ENCODE results near the gene UBA5.
"Not testable (repeated sequence)": the region's sequence is repeated elsewhere in the genome, so short reads cannot be mapped to it uniquely, and the experiment has no call there.

The UBA5 gene

DNA sequence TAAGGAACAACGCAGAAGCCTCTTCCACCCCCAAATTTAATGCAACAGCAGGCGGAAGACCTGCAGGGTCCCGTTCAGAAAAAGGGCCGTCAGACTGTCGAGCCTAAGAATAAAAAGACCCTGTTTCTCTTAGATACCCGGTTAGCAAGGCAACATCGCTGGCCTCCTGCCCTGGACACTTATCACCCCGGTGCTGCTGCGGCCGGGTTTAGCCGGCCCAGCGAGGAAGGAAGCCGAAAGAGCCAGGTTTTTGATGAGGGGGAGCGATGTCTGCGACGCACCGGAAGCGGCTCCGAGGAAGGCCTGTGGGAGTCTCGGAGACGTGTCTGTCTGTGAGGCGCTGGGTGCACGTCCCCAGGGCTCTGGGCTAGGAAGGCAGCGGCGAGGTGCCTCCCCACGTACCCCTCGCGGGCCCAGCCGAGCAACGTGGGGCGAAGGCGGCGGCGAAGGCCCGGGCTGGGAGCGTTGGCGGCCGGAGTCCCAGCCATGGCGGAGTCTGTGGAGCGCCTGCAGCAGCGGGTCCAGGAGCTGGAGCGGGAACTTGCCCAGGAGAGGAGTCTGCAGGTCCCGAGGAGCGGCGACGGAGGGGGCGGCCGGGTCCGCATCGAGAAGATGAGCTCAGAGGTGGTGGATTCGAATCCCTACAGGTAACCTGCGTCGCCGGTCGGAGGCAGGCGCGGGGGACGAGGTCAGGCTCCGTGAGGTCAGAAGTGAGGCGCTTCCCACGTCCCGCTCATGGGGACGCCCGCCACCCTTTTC is at the start of gene UBA5:
TSS of gene UBA5 (plus strand) at position 278 of the 759 bp plus-strand sequence. CDS start at position 487, 209 bp downstream.
- peak in 1 of 2 experiments; percentile 49 for DNase-seq

DNA sequence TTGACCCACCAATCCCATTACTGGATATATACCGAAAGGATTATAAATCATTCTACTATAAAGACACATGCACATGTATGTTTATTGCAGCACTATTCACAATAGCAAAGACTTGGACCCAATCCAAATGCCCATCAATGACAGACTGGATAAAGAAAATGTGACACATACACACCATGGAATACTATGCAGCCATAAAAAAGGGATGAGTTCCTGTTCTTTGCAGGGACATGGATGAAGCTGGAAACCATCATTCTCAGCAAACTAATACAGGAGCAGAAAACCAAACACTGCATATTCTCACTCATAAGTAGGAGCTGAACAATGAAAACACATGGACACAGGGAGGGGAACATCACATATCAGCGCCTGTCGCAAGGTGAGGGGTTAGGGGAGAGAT is 44.8 kb upstream of the UBA5 start:
- not testable (repeated sequence) for DNase-seq

DNA sequence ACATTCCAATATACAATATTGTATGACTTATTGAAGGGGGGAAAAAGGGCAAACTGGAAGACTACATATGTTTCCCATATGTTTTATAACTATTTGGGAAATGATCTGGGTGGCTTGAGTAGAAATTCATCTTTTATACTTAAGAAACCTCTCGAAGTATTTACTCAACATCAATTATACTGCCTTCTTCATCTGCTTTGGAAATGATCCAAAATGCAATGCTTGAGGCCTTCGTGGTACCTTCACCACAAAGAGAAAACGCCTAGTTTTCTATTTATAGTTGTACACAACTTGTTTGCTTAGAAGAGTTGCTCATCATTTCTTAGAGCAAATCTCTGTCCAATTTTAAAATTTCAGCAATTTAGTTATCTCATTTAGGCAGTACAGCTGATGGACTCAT is 44.2 kb upstream of the UBA5 start:
- no peak for DNase-seq

DNA sequence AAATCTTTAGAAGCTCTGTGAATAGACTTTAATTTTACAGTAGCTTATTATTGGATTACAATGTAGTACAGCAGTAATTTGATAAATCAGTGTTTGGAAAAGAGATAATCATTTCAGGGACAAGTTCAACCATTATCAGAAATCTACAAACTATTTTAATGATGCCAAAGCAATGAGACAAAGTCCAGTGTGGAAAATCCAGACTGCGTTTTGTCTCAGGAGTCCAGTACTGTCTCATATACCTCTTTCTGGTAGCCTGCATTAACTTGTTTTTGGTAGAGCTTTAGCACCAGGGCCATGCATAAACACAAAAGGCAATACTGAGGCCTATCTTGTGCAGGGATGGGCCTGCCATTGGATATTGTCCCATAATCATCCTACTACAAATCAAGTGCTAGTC is 43.3 kb upstream of the UBA5 start:
- no peak for DNase-seq

DNA sequence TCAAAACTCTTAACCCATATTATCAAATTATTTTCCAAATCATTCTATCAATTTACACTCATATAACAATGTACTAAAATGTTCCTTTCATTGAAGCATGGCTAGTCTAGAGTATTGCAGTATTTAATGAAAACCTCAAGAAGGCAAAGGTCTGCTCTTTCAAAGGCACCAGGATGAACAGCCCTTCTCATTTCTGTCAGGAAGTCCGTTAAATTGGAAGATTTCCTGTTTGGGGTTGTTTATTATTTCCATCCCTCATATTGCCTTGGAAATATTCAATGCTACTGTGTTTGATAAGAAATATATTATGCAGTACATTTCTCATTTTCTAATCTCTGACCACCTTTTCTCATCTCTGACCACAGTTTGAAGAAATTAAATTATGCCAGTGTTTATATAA is 38.0 kb upstream of the UBA5 start:
- DNase-seq = no peak

DNA sequence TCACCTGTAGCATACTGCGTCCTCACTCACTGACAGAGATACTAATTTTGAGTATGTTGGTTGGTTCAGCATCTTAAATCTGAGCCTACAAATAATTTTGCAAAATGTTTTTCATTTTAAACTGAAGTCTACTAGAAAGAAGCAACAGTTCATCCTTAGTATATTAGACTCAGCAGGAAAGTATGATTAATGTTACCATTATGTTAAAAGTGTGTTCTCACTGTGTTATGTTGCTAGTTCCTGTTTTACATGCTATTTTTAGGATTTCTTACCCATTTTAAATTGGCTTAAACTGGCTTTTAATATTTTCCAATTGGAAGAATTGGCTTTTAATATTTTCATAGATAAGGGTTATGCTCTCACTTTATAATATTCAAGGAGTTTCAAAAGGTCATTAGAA is 37.4 kb upstream of the UBA5 start:
- DNase-seq = no peak

DNA sequence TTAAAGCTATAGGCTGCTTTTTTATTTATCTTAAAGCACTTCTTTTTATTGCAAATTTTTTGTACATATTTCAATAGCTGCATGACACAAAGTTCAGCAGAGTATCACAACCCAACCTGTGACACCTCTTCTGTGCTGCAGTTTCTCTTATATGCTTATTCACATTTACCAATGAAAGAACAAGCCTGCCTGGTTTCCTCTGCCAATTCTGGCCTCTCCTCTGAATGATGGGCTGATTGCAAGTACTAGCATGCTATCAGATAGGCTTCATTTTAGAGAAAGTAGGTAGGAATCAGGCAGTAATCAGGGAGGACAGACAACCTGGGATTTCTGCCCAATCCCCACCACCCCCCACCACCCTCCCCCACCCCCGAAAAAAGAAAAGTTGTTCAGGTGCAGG is 36.5 kb upstream of the UBA5 start:
- DNase-seq = no peak

DNA sequence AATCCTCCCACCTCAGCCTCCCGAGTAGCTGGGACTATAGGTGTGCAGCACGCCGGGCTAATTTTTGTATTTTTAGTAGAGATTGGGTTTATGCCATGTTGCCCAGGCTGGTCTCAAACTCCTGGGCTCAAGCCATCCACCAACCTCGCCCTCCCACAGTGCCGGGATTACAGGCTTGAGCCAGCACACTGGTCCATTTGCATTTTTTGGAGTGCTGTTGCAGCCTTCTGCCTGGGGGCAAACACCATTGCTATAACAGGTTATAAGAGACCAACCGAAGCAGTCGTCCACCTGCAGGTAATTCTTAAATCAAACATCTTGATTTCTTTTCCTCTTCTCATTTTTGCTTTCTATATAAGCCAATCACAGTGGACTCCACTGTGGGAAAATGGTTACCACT is 35.3 kb upstream of the UBA5 start:
- no peak for DNase-seq

DNA sequence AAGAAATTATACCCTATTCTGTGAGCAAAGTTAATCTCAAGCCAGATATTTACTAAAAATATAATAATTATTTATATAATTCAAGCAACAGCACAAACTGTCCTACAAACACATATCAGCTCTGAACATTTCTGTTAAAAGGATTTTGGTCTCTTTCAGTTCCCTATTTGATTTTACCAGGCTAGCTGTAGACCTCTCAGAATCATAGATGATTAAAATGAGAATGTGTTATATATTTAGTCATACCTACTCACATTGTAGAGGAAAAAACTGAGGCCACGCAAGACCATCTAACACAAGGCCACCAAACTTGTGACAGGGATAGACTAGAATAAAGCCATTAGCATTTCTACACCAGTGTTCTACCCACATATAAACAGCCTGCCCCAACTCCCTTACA is 34.5 kb upstream of the UBA5 start:
- no peak for DNase-seq

DNA sequence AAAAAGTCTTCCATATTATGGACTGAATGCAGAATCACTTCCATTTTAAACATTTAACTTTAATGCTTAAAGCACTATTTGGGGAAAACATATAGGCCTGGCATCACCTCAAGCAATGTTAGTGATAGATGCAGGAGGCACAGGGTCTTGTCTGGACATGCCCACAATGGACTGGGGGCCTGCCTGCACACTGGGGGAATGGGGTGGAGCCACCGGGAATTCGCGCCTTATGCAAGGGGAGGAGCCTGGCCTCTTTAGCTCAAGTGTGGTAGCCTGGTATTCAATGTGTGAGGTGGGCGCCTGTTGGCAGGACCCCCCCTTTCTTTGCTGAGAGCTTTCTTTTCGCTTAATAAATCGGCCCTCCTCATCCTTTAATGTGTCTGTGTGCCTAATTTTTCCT is 33.2 kb upstream of the UBA5 start:
- no peak for DNase-seq

DNA sequence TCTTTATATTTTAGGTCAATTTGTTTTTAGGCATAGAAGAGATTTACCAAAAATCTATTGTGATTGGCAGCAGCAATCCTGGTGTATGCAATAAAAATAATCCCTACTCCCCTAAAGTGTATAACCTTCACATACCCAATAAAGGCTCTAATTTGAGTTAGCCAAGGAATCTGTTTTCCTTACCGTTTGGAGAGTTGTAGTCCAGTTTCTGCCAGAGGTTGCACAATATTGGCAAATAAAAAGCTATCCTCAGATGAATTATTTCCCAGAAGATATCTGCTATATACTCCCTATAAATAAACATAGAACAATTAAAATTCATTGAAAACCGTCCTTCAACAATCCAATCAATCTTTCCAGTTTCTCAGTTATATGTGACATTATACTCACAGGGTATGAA is 32.0 kb upstream of the UBA5 start:
- DNase-seq = no peak

DNA sequence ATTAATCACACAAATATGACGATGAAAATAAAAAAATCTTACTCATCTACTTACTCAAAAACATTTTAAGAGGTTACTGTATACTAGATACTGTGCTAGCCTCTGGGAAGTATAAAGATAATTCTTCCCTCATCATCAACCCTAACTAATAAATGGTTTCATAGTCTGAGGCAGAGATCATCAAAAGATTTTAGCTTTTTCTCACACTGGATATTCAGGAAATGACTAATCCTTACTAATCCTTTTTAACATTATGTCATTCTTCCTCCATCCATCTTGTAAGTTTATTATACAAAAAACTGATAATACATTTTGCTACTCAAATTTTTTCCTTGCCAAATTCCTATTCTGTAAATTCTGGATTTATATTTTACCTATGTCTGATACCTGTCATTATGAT is 30.2 kb upstream of the UBA5 start:
- no peak for DNase-seq

DNA sequence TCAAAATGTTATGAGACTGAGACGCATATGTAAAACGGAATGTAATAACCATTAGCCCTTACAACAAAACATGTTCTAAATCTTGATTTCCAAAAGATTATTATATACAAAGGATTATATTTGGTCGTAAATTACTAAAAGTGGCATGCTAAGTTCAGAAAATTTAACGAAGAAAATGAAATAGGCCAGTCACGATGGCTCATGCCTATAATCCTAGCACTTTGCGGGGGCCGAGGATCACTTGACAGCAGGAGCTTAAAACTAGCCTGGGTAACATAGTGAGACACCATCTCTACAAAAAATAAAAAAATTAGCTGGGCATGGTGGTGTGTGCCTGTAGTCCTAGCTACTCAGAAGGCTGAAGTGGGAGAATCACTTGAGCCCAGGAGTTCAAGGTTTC is 29.5 kb upstream of the UBA5 start:
- DNase-seq = no peak

DNA sequence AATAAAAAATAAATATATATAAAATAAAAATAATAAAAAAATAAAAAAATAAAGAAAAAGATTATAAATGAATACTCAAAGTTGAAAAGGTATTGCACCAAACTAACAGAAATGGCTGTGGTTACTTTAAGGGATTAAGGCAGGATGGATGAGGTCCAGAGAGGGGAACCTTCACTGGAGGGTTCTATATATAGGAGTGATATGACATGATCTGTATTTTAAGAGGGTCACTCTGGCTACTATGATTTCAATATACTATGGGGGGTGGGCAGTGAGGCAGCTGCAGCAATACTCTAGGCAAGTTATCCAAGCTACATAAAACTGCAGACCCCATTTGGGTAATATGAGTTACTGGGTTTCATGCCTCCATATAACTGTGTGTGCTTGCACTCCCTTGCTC is 25.1 kb upstream of the UBA5 start:
- no peak for DNase-seq

DNA sequence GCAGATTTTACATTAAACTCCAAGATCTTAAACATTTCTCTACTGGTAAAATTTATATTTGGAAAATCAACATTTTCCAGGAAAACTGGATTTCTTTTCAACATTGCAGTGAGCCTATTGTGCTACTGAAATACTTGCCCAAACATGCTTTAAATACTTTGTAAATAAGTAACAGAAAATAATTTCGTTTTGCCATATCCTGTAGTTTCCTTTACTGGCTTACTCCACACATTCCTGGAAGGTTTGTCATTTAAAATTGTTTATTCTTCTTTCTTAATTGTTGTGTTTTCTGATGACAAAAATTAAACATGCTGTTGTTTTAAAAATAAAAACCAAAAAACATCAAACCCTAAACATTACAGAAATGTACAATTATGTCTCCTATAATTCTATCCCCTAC is 22.5 kb upstream of the UBA5 start:
- no peak for DNase-seq

DNA sequence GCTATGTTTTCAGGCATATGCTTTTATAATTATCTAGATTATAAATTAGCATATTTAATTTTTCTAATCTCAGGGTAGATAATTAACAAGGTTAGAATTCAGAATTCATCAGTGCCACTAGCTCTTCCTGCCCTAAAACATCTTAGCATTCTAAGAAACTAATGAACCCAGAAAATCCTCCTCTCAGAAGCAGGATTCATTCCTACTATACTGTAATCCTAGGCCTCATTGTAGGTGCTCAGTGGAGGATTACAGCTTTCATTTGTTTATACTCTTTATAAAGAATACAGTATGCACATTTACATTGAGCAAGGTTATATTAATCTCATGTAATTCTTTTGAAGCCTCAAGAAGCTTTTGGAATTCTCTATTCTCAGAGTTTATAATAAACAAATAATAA is 21.4 kb upstream of the UBA5 start:
- DNase-seq = no peak

DNA sequence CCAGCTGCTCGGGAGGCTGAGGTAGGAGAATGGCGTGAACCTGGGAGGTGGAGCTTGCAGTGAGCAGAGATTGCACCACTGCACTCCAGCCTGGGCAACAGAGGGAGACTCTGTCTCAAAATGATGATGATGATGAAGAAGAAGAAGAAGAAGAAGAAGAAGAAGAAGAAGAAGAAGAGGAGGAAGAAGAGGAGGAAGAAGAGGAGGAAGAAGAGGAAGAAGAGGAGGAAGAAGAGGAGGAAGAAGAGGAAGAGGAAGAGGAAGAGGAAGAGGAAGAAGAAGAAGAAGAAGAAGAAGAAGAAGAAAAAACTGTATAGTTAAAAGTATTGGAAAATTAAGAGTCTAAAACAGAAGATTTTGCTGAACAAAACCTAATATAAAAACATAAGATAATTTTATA is 18.7 kb upstream of the UBA5 start:
- not testable (repeated sequence) for DNase-seq

DNA sequence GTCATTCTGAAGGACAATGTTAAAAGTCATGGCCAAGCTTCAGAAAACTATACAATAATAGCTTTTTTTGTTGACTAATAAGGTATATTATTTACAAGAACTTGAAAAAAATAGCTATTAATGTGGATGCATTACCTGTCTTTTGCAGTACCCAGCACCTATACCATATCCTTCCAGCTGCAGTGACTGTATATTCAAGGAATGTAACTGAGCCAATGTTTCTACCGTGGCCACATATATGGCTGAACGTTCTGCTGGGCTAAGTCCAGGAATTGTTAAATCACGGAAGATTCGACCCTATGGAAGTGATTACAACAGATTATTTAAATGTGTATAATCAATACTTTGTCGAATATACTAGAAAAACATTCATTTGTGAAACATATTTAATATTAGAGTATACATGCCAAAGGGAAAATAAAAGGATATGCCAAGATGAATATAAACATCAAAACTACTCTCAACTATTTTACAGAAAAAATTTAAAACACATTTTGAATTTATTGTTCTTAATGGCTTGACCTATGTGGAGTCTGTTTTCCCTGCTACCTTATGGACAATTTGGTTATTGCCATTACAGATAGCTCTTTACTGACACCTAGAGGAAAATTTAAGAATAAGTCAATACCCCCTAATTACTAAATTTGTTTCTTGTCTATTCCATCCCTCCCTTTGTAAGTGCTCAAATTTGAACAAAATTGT is 18.1 kb upstream of the UBA5 start:
- peak in 1 of 2 experiments; percentile 12 for DNase-seq

DNA sequence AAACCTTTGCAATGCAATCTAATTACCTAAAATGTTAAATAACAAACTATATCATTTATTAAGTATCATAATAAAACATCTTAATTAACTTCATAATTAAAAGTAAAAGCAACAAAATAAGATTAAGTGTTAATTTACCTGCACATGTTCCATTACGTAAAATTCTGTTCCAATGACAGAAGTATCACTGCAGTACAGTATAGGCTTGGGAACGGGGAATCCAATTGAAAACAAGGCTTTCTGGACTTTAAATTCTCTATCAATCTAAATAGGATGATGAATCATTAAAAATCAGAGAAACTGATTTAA is 17.6 kb upstream of the UBA5 start:
- DNase-seq = no peak

DNA sequence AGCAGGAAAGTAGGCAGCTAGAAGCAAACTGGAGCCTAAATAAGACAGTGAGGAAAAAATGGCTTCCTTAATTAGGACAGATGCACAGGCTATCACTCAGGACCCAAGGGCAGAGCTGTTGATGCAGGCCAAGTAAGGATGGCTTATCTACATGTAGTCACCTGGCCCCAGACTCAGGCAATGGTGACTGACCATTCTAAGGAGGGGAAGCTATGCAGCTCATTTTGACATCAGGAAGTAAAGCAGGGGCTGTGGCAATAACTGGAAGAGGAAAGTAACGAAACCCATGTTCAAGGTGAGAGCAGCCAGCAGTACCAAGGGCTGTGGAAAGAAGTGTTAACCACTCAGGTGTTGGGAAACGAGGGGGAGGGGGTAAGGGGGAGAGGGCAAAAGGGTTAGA is 16.8 kb upstream of the UBA5 start:
- DNase-seq = no peak

DNA sequence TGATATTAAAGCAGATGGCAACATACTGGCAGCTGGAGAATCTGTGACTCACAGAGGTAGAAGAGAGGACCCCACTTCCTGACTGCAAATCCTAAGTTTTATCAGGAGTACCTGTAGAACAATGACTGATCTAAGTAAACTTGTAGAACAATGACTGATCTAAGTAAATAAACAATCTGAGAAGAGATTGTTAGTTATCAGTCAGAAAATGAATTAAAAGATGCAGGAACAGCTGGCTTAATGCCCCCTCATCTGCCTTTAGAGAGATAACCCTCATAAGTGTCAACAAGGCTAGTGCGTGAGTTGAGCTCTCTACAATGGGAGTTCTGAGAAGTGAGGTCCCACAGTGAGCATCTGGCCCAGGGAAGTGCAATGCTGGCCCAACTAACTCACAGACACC is 15.1 kb upstream of the UBA5 start:
- no peak for DNase-seq

DNA sequence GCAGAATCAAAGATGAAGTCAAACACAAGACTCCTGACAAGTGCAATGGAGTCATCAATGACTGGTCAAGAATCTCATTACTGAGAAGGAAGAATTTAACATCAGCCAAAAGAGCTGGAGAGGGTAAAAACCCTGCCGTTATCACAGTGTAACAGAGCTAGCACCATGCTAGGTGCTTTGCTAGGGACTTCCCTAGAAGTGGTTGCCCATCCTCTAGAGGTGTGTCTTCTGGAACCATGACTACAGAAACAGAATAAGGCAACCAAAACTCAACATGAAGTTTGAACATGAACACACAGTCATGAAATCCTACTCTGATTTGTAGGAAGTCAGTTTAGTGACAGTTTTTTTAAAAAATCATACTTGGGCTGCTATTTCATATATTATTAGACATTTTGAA is 10.0 kb upstream of the UBA5 start:
- DNase-seq = no peak

DNA sequence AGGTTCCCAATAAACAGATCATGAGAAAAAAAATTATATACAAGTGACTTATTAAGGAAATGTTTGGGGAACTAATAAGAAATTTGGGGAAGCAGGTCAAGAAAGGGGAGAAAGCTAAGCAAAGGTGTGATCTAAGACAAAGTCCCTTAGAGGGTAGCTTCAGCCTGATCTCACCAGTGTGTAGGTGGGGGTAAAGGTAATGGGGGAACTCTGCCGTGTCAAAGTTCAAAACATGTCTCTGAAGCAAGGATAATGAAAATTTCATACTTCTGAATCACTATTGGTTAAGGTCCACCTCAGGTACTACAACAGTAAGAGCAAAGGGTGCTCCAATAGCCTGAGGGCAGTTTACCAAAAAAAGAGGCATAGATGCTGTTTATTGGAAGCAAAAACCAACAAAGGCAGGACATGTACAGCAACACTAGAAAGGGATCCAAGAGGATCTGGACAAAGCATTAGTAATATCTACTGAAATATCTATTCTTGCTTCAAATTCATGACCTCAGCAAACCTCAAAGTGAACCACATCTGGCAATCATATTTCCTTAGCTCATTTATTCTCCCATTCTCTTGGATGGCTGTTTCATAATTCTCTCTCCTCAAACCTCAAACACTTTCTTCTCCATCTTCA is 7.4 kb upstream of the UBA5 start:
- no peak for DNase-seq

DNA sequence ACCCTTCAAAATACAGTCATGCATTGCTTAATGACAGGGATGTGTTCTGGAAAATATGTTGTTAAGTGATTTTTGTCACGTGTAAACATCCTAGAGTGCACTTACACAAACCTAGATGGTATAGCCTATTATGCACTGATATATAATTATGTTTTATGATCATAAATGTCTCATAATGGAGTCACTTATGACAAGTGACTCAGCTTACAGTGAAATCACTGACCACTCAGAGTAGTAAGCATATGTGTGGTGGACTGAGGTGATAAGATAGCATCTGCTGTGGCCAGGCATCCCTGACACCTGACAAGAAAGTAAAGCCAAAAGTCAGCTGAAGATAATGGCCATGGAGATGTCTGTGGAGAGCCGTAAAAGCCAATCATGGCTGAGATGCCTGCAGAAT is 5.9 kb upstream of the UBA5 start:
- no peak for DNase-seq

DNA sequence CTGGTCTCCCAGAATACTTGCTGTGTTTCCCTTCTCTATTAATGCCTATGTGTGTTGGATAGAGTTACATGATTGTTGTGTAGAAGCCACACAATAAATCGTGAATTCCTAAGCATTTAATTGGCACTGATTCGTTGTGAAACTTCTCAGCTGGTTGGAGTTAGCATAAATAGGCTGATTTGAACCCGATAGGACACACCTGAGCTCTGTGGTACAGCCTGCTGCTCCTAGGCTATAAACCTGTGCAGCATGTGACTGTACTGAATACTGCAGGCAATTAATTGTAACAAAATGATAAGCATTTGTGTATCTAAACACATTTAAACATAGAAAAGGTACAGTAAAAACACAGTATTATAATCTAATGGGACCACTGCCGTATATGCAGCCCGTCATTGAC is 5.4 kb upstream of the UBA5 start:
- no peak for DNase-seq

Data from NCI-H1930 (cell line).